H9 (cell line): ENCODE results near the gene CC2D2A. TPM values are rescaled to one million over a fixed set of nuclear protein-coding genes. Genes with fewer than 3 reads are reported as not detected.

Experiments
- DNase-seq: peaks from one replicate; pipeline ENCODE4 v3.0.0-alpha.2; 2017
- H2AFZ ChIP-seq: one replicate; pipeline ENCODE4 v1.6.1; 2013; ENCODE audit warnings: mild to moderate bottlenecking, low read length, control low read depth, moderate library complexity
- H2AK5ac ChIP-seq: 2 replicates; pipeline ENCODE4 v1.6.1; 2013; ENCODE audit warnings: low read length, control low read depth, mixed read lengths; ENCODE audit not compliant: insufficient read length
- H2BK120ac ChIP-seq: one replicate; pipeline ENCODE4 v1.6.1; 2013; ENCODE audit warnings: low read depth, mild to moderate bottlenecking, low read length, control low read depth, inconsistent platforms; ENCODE audit not compliant: poor library complexity, severe bottlenecking
- H2BK12ac ChIP-seq: 2 replicates; pipeline ENCODE4 v1.6.1; 2013; ENCODE audit warnings: low read length, control low read depth, mixed read lengths, low read depth; ENCODE audit not compliant: insufficient read length
- H2BK15ac ChIP-seq: 2 replicates; pipeline ENCODE4 v1.6.1; 2013; ENCODE audit warnings: low read depth, low read length, control low read depth
- H2BK20ac ChIP-seq: one replicate; pipeline ENCODE4 v1.6.1; 2013; ENCODE audit warnings: low read depth, mild to moderate bottlenecking, low read length, control low read depth, inconsistent platforms; ENCODE audit not compliant: poor library complexity, severe bottlenecking
- H2BK5ac ChIP-seq: 2 replicates; pipeline ENCODE4 v1.6.1; 2013; ENCODE audit warnings: low read length, control low read depth, mixed read lengths; ENCODE audit not compliant: insufficient read length
- H3K14ac ChIP-seq: 2 replicates; pipeline ENCODE4 v1.6.1; 2013; ENCODE audit warnings: low read length, control low read depth; ENCODE audit not compliant: insufficient read depth
- H3K18ac ChIP-seq: 2 replicates; pipeline ENCODE4 v1.6.1; 2013; ENCODE audit warnings: low read depth, mild to moderate bottlenecking, mixed read lengths, low read length, control low read depth; ENCODE audit not compliant: insufficient read length
- H3K23ac ChIP-seq: 2 replicates; pipeline ENCODE4 v1.6.1; 2013; ENCODE audit warnings: low read length, control low read depth, mixed read lengths, low read depth; ENCODE audit not compliant: insufficient read length
- H3K23me2 ChIP-seq: 2 replicates; pipeline ENCODE4 v1.6.1; 2013; ENCODE audit warnings: low read depth, mild to moderate bottlenecking, mixed read lengths, low read length, control low read depth; ENCODE audit not compliant: insufficient read length, poor library complexity, severe bottlenecking
- H3K27ac ChIP-seq: 2 replicates; pipeline ENCODE4 v1.5.1; 2013; ENCODE audit warnings: low read length, control low read depth, mixed read lengths, low read depth; ENCODE audit not compliant: insufficient read length
- H3K27me3 ChIP-seq: 2 replicates; pipeline ENCODE4 v1.6.1; 2013; ENCODE audit warnings: low read length, control low read depth, inconsistent platforms; ENCODE audit not compliant: insufficient read depth
- H3K4ac ChIP-seq: 2 replicates; pipeline ENCODE4 v1.6.1; 2013; ENCODE audit warnings: low read depth, mild to moderate bottlenecking, control low read depth, inconsistent platforms, low read length, moderate library complexity
- H3K4me1 ChIP-seq: 2 replicates; pipeline ENCODE4 v1.6.1; 2013; ENCODE audit warnings: low read length, control low read depth, inconsistent platforms; ENCODE audit not compliant: insufficient read depth
- H3K4me2 ChIP-seq: 2 replicates; pipeline ENCODE4 v1.6.1; 2013; ENCODE audit warnings: low read length, control low read depth, mixed read lengths; ENCODE audit not compliant: insufficient read length, insufficient read depth
- H3K56ac ChIP-seq: 2 replicates; pipeline ENCODE4 v1.6.1; 2013; ENCODE audit warnings: low read depth, mild to moderate bottlenecking, mixed read lengths, low read length, control low read depth; ENCODE audit not compliant: insufficient read length
- H3K79me1 ChIP-seq: 2 replicates; pipeline ENCODE4 v1.6.1; 2013; ENCODE audit warnings: low read depth, mild to moderate bottlenecking, moderate library complexity, low read length, control low read depth, inconsistent platforms; ENCODE audit not compliant: insufficient read depth, poor library complexity, severe bottlenecking
- H3K79me2 ChIP-seq: 2 replicates; pipeline ENCODE4 v1.6.1; 2013; ENCODE audit warnings: low read length, control low read depth, inconsistent platforms; ENCODE audit not compliant: insufficient read depth
- H3K9ac ChIP-seq: 2 replicates; pipeline ENCODE4 v1.6.1; 2013; ENCODE audit warnings: low read length, control low read depth, mixed read lengths; ENCODE audit not compliant: insufficient read length; ENCODE audit errors: extremely low read depth
- H3K9me3 ChIP-seq: one replicate; pipeline ENCODE4 v1.6.1; 2013; ENCODE audit warnings: low read depth, low read length, inconsistent platforms; ENCODE audit not compliant: control insufficient read depth
- H3T11ph ChIP-seq: one replicate; pipeline ENCODE4 v1.6.1; 2013; ENCODE audit warnings: mild to moderate bottlenecking, low read length, control low read depth, inconsistent platforms
- H4K20me1 ChIP-seq: one replicate; pipeline ENCODE4 v1.6.1; 2013; ENCODE audit not compliant: control insufficient read depth, insufficient read length, insufficient read depth
- H4K5ac ChIP-seq: 2 replicates; pipeline ENCODE4 v1.6.1; 2013; ENCODE audit warnings: low read depth, mild to moderate bottlenecking, mixed read lengths, low read length, control low read depth; ENCODE audit not compliant: insufficient read length
- H4K8ac ChIP-seq: replicated peaks from 2 replicates; pipeline ENCODE4 v1.6.1; 2013; ENCODE audit warnings: low read length, control low read depth, mixed read lengths, low read depth; ENCODE audit not compliant: insufficient read length
- H4K91ac ChIP-seq: 2 replicates; pipeline ENCODE4 v1.6.1; 2013; ENCODE audit warnings: low read depth, mild to moderate bottlenecking, moderate library complexity, mixed read lengths, low read length, control low read depth; ENCODE audit not compliant: insufficient read length
- H3K27ac Mint-ChIP-seq, 3 experiments: 2 replicates in 2 of 3; 3 replicates in 1 of 3; pipeline ENCODE4 v1.8.0; 2020 to 2021; ENCODE audit warnings: mixed read lengths in 3 of 3, mild to moderate bottlenecking in 1 of 3, moderate library complexity in 1 of 3
- H3K27me3 Mint-ChIP-seq: 2 replicates; pipeline ENCODE4 v1.8.0; 2021; ENCODE audit warnings: low read depth, mild to moderate bottlenecking, moderate library complexity, mixed read lengths
- H3K36me3 Mint-ChIP-seq, 3 experiments: 2 replicates in 2 of 3; 3 replicates in 1 of 3; pipeline ENCODE4 v1.8.0; 2020 to 2021; ENCODE audit warnings: low read depth in 3 of 3, mixed read lengths in 3 of 3; ENCODE audit not compliant: insufficient read depth in 1 of 3
- H3K4me1 Mint-ChIP-seq, 2 experiments: 2 replicates each; pipeline ENCODE4 v1.8.0; 2020; ENCODE audit warnings: mixed read lengths in 2 of 2
- H3K4me3 Mint-ChIP-seq, 2 experiments: 2 replicates in 1 of 2; 3 replicates in 1 of 2; pipeline ENCODE4 v1.8.0; 2020 to 2021; ENCODE audit warnings: mild to moderate bottlenecking in 2 of 2, mixed read lengths in 2 of 2, moderate library complexity in 1 of 2
- H3K9me3 Mint-ChIP-seq, 2 experiments: 2 replicates in 1 of 2; 3 replicates in 1 of 2; pipeline ENCODE4 v1.8.0; 2020; ENCODE audit warnings: mild to moderate bottlenecking in 2 of 2, mixed read lengths in 2 of 2, moderate library complexity in 1 of 2
- CTCF ChIP-seq: fragments of 200-600 bp; sonication (generic); conservative IDR thresholded peaks from 3 replicates; pipeline ENCODE4 v1.8.0; 2021; ENCODE audit warnings: antibody characterized with exemption, mild to moderate bottlenecking
- WGBS: extraction: QIAGEN DNeasy Blood & Tissue Kit; methylation state at CpG from one replicate; pipeline ENCODE4 v1.1.7; 2013; ENCODE audit warnings: missing lambda C conversion rate, low lambda C conversion rate, mixed read lengths; ENCODE audit not compliant: insufficient read length; ENCODE audit errors: extremely low coverage; 5-methylcytosine and 5-hydroxymethylcytosine counted together
- total RNA-seq: library from RNA; stranded (reverse); gene quantifications from 2 replicates; pipeline ENCODE4 v1.2.1, GENCODE V29; 2021

CC2D2A gene
- total RNA-seq, 1 experiment from 2014 or later: 10.4 TPM

GRCh38 chr4:15455290-15455689 is 14.4 kb upstream of the CC2D2A start:
- Histone ChIP-seq H3K56ac (no peak overlapping the region), H2AK5ac (no peak overlapping the region), H3K23me2 (no peaks in the 10 kb centered on the region), H2BK12ac (no peak overlapping the region), H4K20me1 (no peaks in the 10 kb centered on the region), H3K9ac (no peak overlapping the region), H3K18ac (no peak overlapping the region), H3K14ac (no peak overlapping the region), H3K79me2 (no peaks in the 10 kb centered on the region), H3K27me3 (no peaks in the 10 kb centered on the region), H2BK20ac (no peak overlapping the region), H3K4me1 (no peaks in the 10 kb centered on the region), H3K27ac (no peak overlapping the region), H2BK120ac (no peak overlapping the region), H2BK5ac (no peak overlapping the region), H2BK15ac (no peak overlapping the region), H3T11ph (no peak overlapping the region), H3K9me3 (no peaks in the 10 kb centered on the region), H3K4ac (no peak overlapping the region), H3K23ac (no peak overlapping the region), H3K79me1 (no peaks in the 10 kb centered on the region), H4K5ac (no peak overlapping the region), H4K8ac (no peak overlapping the region), H4K91ac (no peak overlapping the region), H3K4me2 (no peak overlapping the region), H2AFZ (no peak overlapping the region)
- WGBS: no CpG with 5 or more reads among the region's 3 CpGs
- no peaks in the 10 kb centered on the region for H3K27me3 Mint-ChIP-seq
- no peak overlapping the region for H3K4me3 Mint-ChIP-seq
- no peak for DNase-seq
- H3K36me3 Mint-ChIP-seq: no peaks in the 10 kb centered on the region
- no peak overlapping the region; a peak in 1 of 7 replicates for H3K27ac Mint-ChIP-seq
- no peaks in the 10 kb centered on the region for H3K9me3 Mint-ChIP-seq
- no peak for TF ChIP-seq CTCF
- peaks cover 8 to 13% of the 10 kb centered on the region in 2 experiments for H3K4me1 Mint-ChIP-seq
